ENCODE measurements around the gene NTHL1. TPM values are rescaled to one million over a fixed set of nuclear protein-coding genes. Genes with fewer than 3 reads are reported as not detected.

Gene NTHL1
- total and polyA plus RNA-seq, 2 donors (not counting 3 experiments of a cell fraction or from before 2014, with no cell fraction given) = 39.8 to 65.8 TPM

DNA sequence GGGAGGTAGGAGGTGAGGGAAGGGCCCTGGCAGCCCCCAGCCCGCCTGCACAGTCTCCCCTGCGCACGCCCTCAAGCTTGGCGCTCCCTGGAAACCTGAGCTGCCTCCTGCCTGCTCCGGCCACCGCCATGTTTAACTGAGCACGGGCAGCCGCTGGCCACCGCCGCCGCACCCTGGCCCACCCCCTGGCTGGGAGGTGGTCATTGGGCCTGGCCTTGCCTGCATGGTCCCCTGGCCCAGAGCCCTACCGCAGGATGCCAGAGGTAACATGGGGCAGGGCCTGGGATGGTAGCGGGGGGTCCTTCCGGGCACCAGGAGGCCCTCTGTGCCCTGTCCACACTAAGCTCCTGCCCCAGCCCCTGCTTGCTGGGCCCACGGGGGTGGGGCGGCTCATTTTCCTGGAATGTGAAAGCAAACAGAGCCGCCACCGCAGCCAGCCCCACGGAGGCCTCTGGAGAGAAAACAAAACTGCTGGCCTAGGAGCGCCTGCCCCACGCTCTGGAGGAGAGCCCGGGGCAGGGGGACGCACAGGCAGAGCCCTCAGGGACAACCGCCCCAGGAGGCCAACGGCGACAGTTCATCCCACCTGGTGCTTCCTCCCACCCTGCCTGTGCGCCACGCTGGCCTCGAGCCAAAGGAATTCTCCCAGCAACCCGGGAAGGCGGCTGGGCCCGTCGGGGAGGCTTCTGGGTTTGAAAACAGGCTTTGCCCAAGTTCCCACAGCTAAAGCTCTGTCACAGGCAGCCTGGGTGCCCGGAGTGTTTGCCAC, 12.0 kb downstream of the NTHL1 start:
- no peak overlapping the region for H3K4me3 ChIP-seq (replicated peaks in 1 of 3; ENCODE audit: insufficient read depth in 1 of 3, low read depth in 1 of 3, low read length in 3 of 3)
- H2AFZ ChIP-seq (ENCODE audit: low read depth, low read length) = peak overlapping the region; percentile 52
- dilution Hi-C loops (cut with MboI; ENCODE audit: extremely low pct_ligation_motif_present, low sequenced_read_pairs) = loop anchor here (25.0 kb wide), 1 partner anchor 127 kb away; the partner anchor contains the start of gene TRAF7
- H3K79me2 ChIP-seq (ENCODE audit: control insufficient read depth, insufficient read depth, low read length) = peaks cover 10% of the 10 kb centered on the region
- no peaks in the 10 kb centered on the region for H3K27me3 ChIP-seq (ENCODE audit: control insufficient read depth in 2 of 2, insufficient read depth in 2 of 2, low read length in 2 of 2)
- peak overlapping the region; percentile 37 for H3K9ac ChIP-seq (replicated peaks; ENCODE audit: extremely low read depth, insufficient read depth, low read length)
- peaks cover 49% of the 10 kb centered on the region for H3K4me1 ChIP-seq (ENCODE audit: control insufficient read depth, extremely low read depth, insufficient read depth, low read length)
- FAIRE-seq (no peak), DNase-seq (ENCODE audit: low read depth, low spot score) (peak; percentile 62)
- peak overlapping the region; percentile 27 for H3K4me2 ChIP-seq (ENCODE audit: insufficient read depth, low read length)
- peak overlapping the region; percentile 62 for H3K27ac ChIP-seq (ENCODE audit: insufficient read depth, low read depth, low read length)
- no peaks in the 10 kb centered on the region for H4K20me1 ChIP-seq (replicated peaks; ENCODE audit: control insufficient read depth, extremely low read depth, insufficient read depth, low read length)
- H3K36me3 ChIP-seq (ENCODE audit: control insufficient read depth in 2 of 2, extremely low read depth in 1 of 2, insufficient read depth in 2 of 2, low read length in 2 of 2) = peaks cover 0 to 10% of the 10 kb centered on the region in 2 experiments
- POLR2A ChIA-PET = no interaction called here
- BruUV-seq (replicated peaks) = no TSS peak
- H3K9me1 ChIP-seq (replicated peaks; ENCODE audit: control insufficient read depth, extremely low read depth, insufficient read depth, low read length) = no peaks in the 10 kb centered on the region
- H3K9me3 ChIP-seq (replicated peaks; ENCODE audit: control insufficient read depth, insufficient read depth, low read length) = no peaks in the 10 kb centered on the region
- CTCF ChIA-PET = interaction anchor here (1.0 to 1.7 kb wide), 3 partner anchors 12 to 105 kb away, joined by 3 to 6 read pairs (median 3); partner anchors contain the start of genes NTHL1 and TSC2
- TF ChIP-seq, protein P1, sequence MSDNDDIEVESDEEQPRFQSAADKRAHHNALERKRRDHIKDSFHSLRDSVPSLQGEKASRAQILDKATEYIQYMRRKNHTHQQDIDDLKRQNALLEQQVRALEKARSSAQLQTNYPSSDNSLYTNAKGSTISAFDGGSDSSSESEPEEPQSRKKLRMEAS (IDR thresholded peaks at IDR 0.05; ENCODE audit: insufficient read depth, insufficient read length) = no peak
- TF ChIP-seq POLR2AphosphoS5 (IDR thresholded peaks at IDR 0.05; ENCODE audit: insufficient read depth, low read depth, low read length) (peak; percentile 32), JUN (IDR thresholded peaks at IDR 0.05; ENCODE audit: borderline replicate concordance, insufficient read depth, insufficient read length, low read depth) (no peak), MYC (IDR thresholded peaks at IDR 0.05; ENCODE audit: low read depth, low read length) (no peak), GATA2 (IDR thresholded peaks at IDR 0.05; ENCODE audit: insufficient read depth, insufficient read length, low read depth, low read length) (no peak), FOS (IDR thresholded peaks at IDR 0.05; ENCODE audit: borderline replicate concordance, insufficient read depth, low read length) (no peak), EZH2 (IDR thresholded peaks at IDR 0.05; ENCODE audit: borderline replicate concordance, low read depth, low read length, severe bottlenecking) (no peak), POLR2A (IDR thresholded peaks at IDR 0.05; ENCODE audit: low read depth, low read length) (peak; percentile 12)
- TF ChIP-seq, protein P2, sequence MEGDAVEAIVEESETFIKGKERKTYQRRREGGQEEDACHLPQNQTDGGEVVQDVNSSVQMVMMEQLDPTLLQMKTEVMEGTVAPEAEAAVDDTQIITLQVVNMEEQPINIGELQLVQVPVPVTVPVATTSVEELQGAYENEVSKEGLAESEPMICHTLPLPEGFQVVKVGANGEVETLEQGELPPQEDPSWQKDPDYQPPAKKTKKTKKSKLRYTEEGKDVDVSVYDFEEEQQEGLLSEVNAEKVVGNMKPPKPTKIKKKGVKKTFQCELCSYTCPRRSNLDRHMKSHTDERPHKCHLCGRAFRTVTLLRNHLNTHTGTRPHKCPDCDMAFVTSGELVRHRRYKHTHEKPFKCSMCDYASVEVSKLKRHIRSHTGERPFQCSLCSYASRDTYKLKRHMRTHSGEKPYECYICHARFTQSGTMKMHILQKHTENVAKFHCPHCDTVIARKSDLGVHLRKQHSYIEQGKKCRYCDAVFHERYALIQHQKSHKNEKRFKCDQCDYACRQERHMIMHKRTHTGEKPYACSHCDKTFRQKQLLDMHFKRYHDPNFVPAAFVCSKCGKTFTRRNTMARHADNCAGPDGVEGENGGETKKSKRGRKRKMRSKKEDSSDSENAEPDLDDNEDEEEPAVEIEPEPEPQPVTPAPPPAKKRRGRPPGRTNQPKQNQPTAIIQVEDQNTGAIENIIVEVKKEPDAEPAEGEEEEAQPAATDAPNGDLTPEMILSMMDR (IDR thresholded peaks at IDR 0.05; ENCODE audit: extremely low read depth in 1 of 2, insufficient read depth in 1 of 2, low read depth in 1 of 2, low read length in 2 of 2) = no peak
- intact Hi-C loops (cut with micrococcal nuclease) = no loop called here

All from endothelial cell of umbilical vein (primary cell).